ENCODE results near the gene PRAMEF7. TPM values are rescaled to one million over a fixed set of nuclear protein-coding genes. Genes with fewer than 3 reads are reported as not detected.

Gene PRAMEF7
- total RNA-seq, result not detected in 2 replicates

GRCh38 chr1:12916310-12916709 is at the start of gene PRAMEF7:
Gene PRAMEF7, plus strand, starts transcription at chr1:12916610. Its CDS starts 1,083 bp downstream, at chr1:12917693.

GRCh38 chr1:12886101-12886500 is 30.3 kb upstream of the PRAMEF7 start, which contains the start of gene PRAMEF4:
Gene PRAMEF4, minus strand, starts transcription at chr1:12886201. Its CDS starts 2,807 bp downstream, at chr1:12883394.

GRCh38 chr1:12898170-12898569 is 18.2 kb upstream of the PRAMEF7 start, which contains the start of gene PRAMEF10:
Gene PRAMEF10, minus strand, starts transcription at chr1:12898270. Its CDS starts 2,423 bp downstream, at chr1:12895847.

GRCh38 chr1:12947480-12947879 is 31.1 kb downstream of the PRAMEF7 start, which contains the start of gene PRAMEF6:
Gene PRAMEF6, minus strand, starts transcription at chr1:12947580. Its CDS starts 5,062 bp downstream, at chr1:12942518.

Other genes with a start within 250 kb of the PRAMEF7 start
- not detected in 2 replicates for gene AADACL3, start 200.5 kb upstream of the PRAMEF7 start, total RNA-seq
- gene CFAP107, start 170.4 kb upstream of the PRAMEF7 start, total RNA-seq, result not detected in 2 replicates
- gene PRAMEF12, start 142.9 kb upstream of the PRAMEF7 start, total RNA-seq, result not detected in 2 replicates
- not detected in 2 replicates for gene PRAMEF1, start 125.2 kb upstream of the PRAMEF7 start, total RNA-seq
- not detected in 2 replicates for gene PRAMEF11, start 85.2 kb upstream of the PRAMEF7 start, total RNA-seq
- not detected in 2 replicates for gene HNRNPCL1, start 67.9 kb upstream of the PRAMEF7 start, total RNA-seq
- not detected in 2 replicates for gene PRAMEF2, start 59.5 kb upstream of the PRAMEF7 start, total RNA-seq
- not detected in 2 replicates for gene PRAMEF4, start 30.4 kb upstream of the PRAMEF7 start, total RNA-seq
- gene PRAMEF10, start 18.3 kb upstream of the PRAMEF7 start, total RNA-seq, result not detected in 2 replicates
- not detected in 2 replicates for gene PRAMEF6, start 31.0 kb downstream of the PRAMEF7 start, total RNA-seq
- gene PRAMEF27, start 140.0 kb downstream of the PRAMEF7 start, total RNA-seq, result not detected in 2 replicates
- gene HNRNPCL3, start 144.2 kb downstream of the PRAMEF7 start, total RNA-seq, result not detected in 2 replicates
- not detected in 2 replicates for gene PRAMEF25, start 154.2 kb downstream of the PRAMEF7 start, total RNA-seq
- gene HNRNPCL2, start 200.2 kb downstream of the PRAMEF7 start, total RNA-seq, result not detected in 2 replicates
- not detected in 2 replicates for gene PRAMEF26, start 239.4 kb downstream of the PRAMEF7 start, total RNA-seq
- not detected in 2 replicates for gene HNRNPCL4, start 249.0 kb downstream of the PRAMEF7 start, total RNA-seq

Data from mammary microvascular endothelial cell (primary cell).